GM12875 (cell line): ENCODE results near the gene SNX24.
"Not testable (repeated sequence)": the region's sequence is repeated elsewhere in the genome, so short reads cannot be mapped to it uniquely, and the experiment has no call there.

Source experiments
- H3K4me3 ChIP-seq: one replicate; pipeline ENCODE4 v1.5.1; 2011; ENCODE audit warnings: low read depth, low read length, control low read depth
- CTCF ChIP-seq: IDR thresholded peaks from 2 replicates; pipeline ENCODE4 v1.5.1; 2011; ENCODE audit warnings: low read depth, mild to moderate bottlenecking, control low read depth, inconsistent platforms, low read length, moderate library complexity, borderline replicate concordance; ENCODE audit not compliant: insufficient read depth

The SNX24 gene

GRCh38 chr5:122849771-122850170 lies 4.4 kb downstream of the SNX24 start:
- H3K4me3 ChIP-seq: no peak overlapping the region

GRCh38 chr5:122857538-122857937 lies 12.1 kb downstream of the SNX24 start:
- not testable (repeated sequence) for H3K4me3 ChIP-seq

More at GRCh38 chr5:122849771-122850170, 4.4 kb downstream of the SNX24 start:
- no peak for TF ChIP-seq CTCF

- H3K4me3 ChIP-seq: no peak overlapping the region
- TF ChIP-seq CTCF: no peak
Measured at GRCh38 chr5:122858451-122858850, 13.0 kb downstream of the SNX24 start.

- no peak overlapping the region for H3K4me3 ChIP-seq
- TF ChIP-seq CTCF: no peak
Measured at GRCh38 chr5:122863240-122863639, 17.8 kb downstream of the SNX24 start.

GRCh38 chr5:122863721-122864120 lies 18.3 kb downstream of the SNX24 start:
- H3K4me3 ChIP-seq: no peak overlapping the region
- TF ChIP-seq CTCF: no peak

- no peak for TF ChIP-seq CTCF
Measured at GRCh38 chr5:122864400-122864799, 19.0 kb downstream of the SNX24 start.

GRCh38 chr5:122864842-122865241 lies 19.4 kb downstream of the SNX24 start:
- TF ChIP-seq CTCF: no peak
- H3K4me3 ChIP-seq: no peak overlapping the region

More at GRCh38 chr5:122864400-122864799, 19.0 kb downstream of the SNX24 start:
- no peak overlapping the region for H3K4me3 ChIP-seq
